ENCODE results near the gene DBN1. TPM values are rescaled to one million over a fixed set of nuclear protein-coding genes. Genes with fewer than 3 reads are reported as not detected.

DBN1 gene
- total and polyA plus RNA-seq, 2 donors = 53.9 to 96.5 TPM

DNA sequence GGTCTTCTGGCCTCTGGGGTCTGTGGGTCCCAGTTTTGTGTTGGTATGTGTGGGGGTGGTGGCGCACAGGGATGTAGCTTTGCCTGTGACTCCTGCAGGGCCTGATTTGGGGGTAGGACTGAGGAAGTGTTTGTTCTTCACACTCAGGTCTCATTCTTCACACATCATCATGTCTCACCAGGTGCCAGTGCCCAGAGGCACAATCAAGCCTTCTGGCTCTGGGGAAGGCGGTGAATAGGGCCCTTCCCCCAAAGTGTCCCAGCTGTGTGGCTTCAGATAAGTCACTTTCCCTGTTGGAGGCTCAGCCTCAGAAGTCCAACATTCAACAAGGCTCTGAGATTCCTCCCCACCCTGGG, 5.1 kb downstream of the DBN1 start:
- no peaks in the 10 kb centered on the region for H3K4me1 ChIP-seq (ENCODE audit: insufficient read depth)
- no peak overlapping the region for H3K27ac ChIP-seq (ENCODE audit: low read depth)
- DNase-seq (ENCODE audit: extremely low spot score) = no peak
- no peaks in the 10 kb centered on the region for H3K36me3 ChIP-seq (ENCODE audit: insufficient read depth)
- WGBS = 92% methylated on average over 2 of the region's 2 CpGs
- no peak overlapping the region for H3K4me3 ChIP-seq (ENCODE audit: low read depth, low read length)

DNA sequence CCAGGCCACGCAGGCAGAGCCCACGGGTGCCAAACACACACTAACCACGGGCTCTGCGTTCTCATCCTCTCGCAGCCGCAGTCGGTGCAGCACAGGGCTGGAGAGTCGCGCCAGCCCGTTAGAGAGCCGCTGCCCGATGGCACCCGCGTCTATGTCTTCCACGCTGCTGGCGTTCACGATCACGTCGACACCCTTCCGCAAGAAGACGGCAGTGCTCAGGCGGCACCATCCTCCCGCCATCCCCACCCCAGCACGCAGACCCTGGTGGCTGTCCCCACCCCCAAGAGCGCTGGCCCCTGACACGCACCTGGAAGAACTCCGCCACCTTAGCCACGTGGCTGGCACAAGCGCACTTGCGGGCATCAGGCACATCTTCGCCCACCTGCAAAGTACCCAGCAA, 6.0 kb downstream of the DBN1 start:
- H3K27ac ChIP-seq (ENCODE audit: low read depth) = no peak overlapping the region
- H3K4me3 ChIP-seq (ENCODE audit: low read depth, low read length) = no peak overlapping the region
- DNase-seq (ENCODE audit: extremely low spot score) = no peak
- no peaks in the 10 kb centered on the region for H3K36me3 ChIP-seq (ENCODE audit: insufficient read depth)
- no peaks in the 10 kb centered on the region for H3K4me1 ChIP-seq (ENCODE audit: insufficient read depth)
- WGBS = 94% methylated on average over 31 of the region's 31 CpGs

DNA sequence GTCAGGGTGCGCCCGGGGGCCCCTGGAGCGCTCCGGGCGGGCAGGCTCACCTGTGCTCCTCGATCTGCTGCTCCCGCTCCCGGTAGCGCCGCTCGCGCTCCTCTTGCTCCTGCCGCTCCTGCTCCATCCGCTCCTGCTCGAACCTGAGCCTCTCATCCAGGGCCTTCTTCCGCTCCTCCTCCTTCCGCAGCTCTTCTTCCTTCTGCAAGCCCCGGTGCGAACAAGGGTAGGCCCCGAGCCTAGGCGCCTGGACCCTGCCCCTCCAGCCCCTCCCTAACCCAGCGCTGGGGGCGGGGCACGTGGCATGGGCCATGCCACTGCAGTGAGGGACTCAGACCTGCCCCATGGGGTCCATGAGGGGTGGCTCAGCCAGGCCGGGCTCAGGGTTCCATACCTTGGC, 6.6 kb downstream of the DBN1 start:
- no peaks in the 10 kb centered on the region for H3K36me3 ChIP-seq (ENCODE audit: insufficient read depth)
- no peak overlapping the region for H3K27ac ChIP-seq (ENCODE audit: low read depth)
- WGBS = 96% methylated on average over 25 of the region's 25 CpGs
- no peak for DNase-seq (ENCODE audit: extremely low spot score)
- no peak overlapping the region for H3K4me3 ChIP-seq (ENCODE audit: low read depth, low read length)
- H3K4me1 ChIP-seq (ENCODE audit: insufficient read depth) = no peaks in the 10 kb centered on the region

GRCh38 chr5:177465044-177465443, 8.4 kb downstream of the DBN1 start:
- H3K36me3 ChIP-seq (ENCODE audit: insufficient read depth) = no peaks in the 10 kb centered on the region
- no peaks in the 10 kb centered on the region for H3K4me1 ChIP-seq (ENCODE audit: insufficient read depth)
- DNase-seq (ENCODE audit: extremely low spot score) = no peak
- no peak overlapping the region for H3K4me3 ChIP-seq (ENCODE audit: low read depth, low read length)
- WGBS = 95% methylated on average over 11 of the region's 11 CpGs
- no peak overlapping the region for H3K27ac ChIP-seq (ENCODE audit: low read depth)

DNA sequence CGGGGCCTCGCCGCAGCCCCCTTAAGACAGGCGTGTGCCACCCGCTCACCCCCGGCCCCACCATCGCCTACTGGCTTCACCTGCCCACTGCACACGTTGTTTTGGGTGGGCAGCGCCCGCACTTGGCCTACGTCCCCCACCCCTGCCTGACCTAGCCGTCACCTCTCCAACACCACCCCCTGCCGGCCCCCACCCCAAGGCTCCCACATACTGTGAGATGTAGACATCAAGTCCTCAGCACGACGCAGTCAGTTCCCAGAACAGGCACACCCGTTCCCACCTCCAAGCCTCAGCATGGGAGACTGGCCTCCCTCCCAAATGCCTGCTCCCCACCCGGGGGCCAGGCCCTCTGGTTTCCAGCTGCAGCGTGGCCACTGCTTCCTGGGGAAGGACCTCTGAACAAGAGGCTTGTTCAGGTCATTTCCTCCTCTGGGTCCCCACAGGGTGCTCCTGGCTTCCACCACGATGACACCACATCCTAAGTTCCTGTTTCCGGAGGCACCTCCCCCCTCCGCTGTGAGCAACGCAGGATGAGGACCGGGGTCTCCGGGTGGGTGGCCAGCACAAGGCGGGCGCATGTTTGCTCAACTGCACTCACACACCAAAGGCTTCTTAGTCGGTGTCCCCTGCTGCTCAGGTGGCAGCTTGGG, 11.3 kb downstream of the DBN1 start:
- no peaks in the 10 kb centered on the region for H3K4me1 ChIP-seq (ENCODE audit: insufficient read depth)
- no peak for DNase-seq (ENCODE audit: extremely low spot score)
- H3K27ac ChIP-seq (ENCODE audit: low read depth) = no peak overlapping the region
- 80% methylated on average over 27 of the region's 27 CpGs for whole genome bisulfite sequencing
- no peaks in the 10 kb centered on the region for H3K36me3 ChIP-seq (ENCODE audit: insufficient read depth)
- no peak overlapping the region for H3K4me3 ChIP-seq (ENCODE audit: low read depth, low read length)

DNA sequence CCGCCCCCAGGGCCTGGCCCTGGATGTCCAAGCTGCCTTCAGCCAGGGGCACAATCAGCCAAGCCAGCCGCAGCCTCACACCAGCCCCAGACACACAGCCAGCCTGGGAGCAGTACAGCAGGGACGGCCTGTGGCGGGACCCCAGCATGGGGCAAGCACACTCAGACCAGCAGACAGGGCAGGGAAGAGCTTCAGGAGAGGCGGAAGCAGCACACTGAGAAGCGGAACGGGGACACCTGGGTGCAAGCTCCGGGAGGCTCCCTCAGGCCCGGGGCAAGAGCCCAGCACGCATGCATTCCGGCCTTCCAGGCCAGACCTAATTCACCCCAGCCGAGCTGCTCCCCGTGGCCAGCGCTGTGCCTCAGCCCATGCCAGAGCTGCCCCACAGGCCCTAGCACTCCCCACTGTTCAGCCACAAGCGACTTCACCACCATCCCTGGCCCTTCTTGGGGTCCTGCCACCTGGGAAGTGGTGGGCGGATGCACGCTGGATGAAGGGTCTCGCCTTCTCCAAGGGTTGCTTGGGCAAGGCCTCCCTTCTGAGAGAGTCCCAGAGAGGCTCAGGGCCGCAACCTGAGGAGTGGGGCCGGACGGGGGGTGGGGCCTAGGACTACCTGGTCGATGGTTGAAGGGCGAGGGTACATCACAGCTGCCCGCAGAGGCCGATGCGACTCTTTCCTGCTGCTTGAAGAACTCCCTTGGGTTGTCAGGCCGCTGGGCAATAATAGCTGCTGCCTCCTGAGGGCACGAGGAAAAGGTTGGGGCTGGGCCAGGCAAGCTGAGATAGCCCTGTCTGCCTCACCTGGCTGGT, 13.4 kb downstream of the DBN1 start:
- no peak overlapping the region for H3K4me3 ChIP-seq (ENCODE audit: low read depth, low read length)
- no peaks in the 10 kb centered on the region for H3K4me1 ChIP-seq (ENCODE audit: insufficient read depth)
- no peaks in the 10 kb centered on the region for H3K36me3 ChIP-seq (ENCODE audit: insufficient read depth)
- no peak for DNase-seq (ENCODE audit: extremely low spot score)
- no peak overlapping the region for H3K27ac ChIP-seq (ENCODE audit: low read depth)
- WGBS = 90% methylated on average over 28 of the region's 28 CpGs

- no peaks in the 10 kb centered on the region for H3K4me1 ChIP-seq (ENCODE audit: insufficient read depth)
- WGBS = 84% methylated on average over 11 of the region's 11 CpGs
Observed at GRCh38 chr5:177459357-177459756, 14.1 kb downstream of the DBN1 start.

DNA sequence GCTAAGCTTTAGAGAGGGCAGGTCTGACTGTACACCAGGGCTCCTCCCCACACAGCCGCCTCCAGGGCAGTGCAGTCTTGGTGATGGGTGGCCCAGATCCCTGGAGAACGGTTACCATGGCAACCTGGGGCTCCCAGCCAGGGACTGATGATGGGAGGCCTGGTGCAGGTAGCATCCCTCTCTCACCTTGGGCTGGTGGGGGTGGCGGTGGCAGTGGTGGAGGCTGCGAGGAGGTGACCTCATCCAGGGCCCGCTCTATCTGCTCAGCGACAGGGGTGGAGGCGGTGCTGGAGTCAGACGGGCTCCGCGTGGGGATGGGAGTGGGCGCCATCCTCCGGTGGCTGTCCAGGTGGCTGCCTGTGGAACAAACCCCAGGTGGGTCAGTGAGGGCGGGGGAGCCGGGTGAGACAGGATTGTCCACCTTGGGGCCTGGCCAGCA, 14.5 kb downstream of the DBN1 start:
- DNase-seq (ENCODE audit: extremely low spot score) = no peak
- Histone ChIP-seq H3K36me3 (ENCODE audit: insufficient read depth) (no peaks in the 10 kb centered on the region), H3K4me3 (ENCODE audit: low read depth, low read length) (no peak overlapping the region), H3K4me1 (ENCODE audit: insufficient read depth) (no peaks in the 10 kb centered on the region), H3K27ac (ENCODE audit: low read depth) (no peak overlapping the region)
- WGBS = 82% methylated on average over 14 of the region's 14 CpGs

More at GRCh38 chr5:177459357-177459756, 14.1 kb downstream of the DBN1 start:
- no peak for DNase-seq (ENCODE audit: extremely low spot score)
- H3K27ac ChIP-seq (ENCODE audit: low read depth) = no peak overlapping the region
- no peak overlapping the region for H3K4me3 ChIP-seq (ENCODE audit: low read depth, low read length)
- H3K36me3 ChIP-seq (ENCODE audit: insufficient read depth) = no peaks in the 10 kb centered on the region

DNA sequence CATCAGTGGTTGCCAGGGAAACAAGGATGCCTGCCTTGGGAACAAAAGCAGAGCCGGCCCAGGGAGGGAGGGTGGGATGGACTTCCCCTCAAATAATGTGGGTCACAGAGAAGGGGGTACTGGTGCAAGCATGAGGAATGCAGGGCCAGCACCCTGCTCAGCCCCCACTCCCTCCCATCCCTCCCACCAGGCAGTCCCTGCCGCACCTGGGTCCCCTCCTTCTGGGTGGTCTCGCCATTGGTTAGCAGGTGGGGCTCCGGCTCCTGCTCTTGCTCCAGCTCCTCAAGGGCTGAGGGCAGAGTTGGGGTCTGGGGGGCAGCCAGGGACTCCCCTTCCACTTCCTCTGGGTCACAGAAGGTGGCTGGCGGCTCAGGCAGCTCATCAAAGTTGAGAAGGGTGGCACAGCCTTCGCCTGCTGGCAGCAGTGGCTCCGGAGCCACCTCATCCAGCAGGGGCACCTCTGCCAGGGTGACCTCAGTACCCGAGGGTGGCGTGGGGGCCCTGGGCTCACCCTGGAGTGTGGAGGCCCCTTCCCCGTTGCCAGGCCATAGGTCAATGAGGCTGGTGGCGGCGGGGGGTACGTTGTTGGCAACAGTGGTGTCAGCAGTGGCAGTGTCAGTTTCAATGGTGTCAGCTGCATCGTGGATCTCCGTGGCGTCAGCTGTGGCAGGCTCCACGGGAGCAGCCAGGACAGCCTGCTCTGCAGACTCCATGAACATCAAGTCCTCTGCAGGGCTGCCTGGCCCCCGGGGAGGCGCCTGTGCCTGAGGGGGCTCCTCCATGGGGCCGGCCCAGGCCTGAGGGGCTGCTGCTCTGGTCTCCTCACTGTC, 15.4 kb downstream of the DBN1 start:
- no peak overlapping the region for H3K4me3 ChIP-seq (ENCODE audit: low read depth, low read length)
- H3K36me3 ChIP-seq (ENCODE audit: insufficient read depth) = no peaks in the 10 kb centered on the region
- 82% methylated on average over 20 of the region's 20 CpGs for WGBS
- H3K27ac ChIP-seq (ENCODE audit: low read depth) = no peak overlapping the region
- DNase-seq (ENCODE audit: extremely low spot score) = no peak
- H3K4me1 ChIP-seq (ENCODE audit: insufficient read depth) = no peaks in the 10 kb centered on the region

- no peaks in the 10 kb centered on the region for H3K4me1 ChIP-seq (ENCODE audit: insufficient read depth)
- no peaks in the 10 kb centered on the region for H3K36me3 ChIP-seq (ENCODE audit: insufficient read depth)
- WGBS = 65% methylated on average over 24 of the region's 24 CpGs
- no peak overlapping the region for H3K27ac ChIP-seq (ENCODE audit: low read depth)
- H3K4me3 ChIP-seq (ENCODE audit: low read depth, low read length) = no peak overlapping the region
- DNase-seq (ENCODE audit: extremely low spot score) = peak; percentile 69
Observed at GRCh38 chr5:177456976-177457851, 16.2 kb downstream of the DBN1 start.

- Histone ChIP-seq H3K4me1 (ENCODE audit: insufficient read depth) (no peaks in the 10 kb centered on the region), H3K36me3 (ENCODE audit: insufficient read depth) (no peaks in the 10 kb centered on the region), H3K27ac (ENCODE audit: low read depth) (no peak overlapping the region), H3K4me3 (ENCODE audit: low read depth, low read length) (no peak overlapping the region)
- DNase-seq (ENCODE audit: extremely low spot score) = no peak
- 28% methylated on average over 12 of the region's 12 CpGs for WGBS
Observed at GRCh38 chr5:177456591-177456964, 16.9 kb downstream of the DBN1 start.

DNA sequence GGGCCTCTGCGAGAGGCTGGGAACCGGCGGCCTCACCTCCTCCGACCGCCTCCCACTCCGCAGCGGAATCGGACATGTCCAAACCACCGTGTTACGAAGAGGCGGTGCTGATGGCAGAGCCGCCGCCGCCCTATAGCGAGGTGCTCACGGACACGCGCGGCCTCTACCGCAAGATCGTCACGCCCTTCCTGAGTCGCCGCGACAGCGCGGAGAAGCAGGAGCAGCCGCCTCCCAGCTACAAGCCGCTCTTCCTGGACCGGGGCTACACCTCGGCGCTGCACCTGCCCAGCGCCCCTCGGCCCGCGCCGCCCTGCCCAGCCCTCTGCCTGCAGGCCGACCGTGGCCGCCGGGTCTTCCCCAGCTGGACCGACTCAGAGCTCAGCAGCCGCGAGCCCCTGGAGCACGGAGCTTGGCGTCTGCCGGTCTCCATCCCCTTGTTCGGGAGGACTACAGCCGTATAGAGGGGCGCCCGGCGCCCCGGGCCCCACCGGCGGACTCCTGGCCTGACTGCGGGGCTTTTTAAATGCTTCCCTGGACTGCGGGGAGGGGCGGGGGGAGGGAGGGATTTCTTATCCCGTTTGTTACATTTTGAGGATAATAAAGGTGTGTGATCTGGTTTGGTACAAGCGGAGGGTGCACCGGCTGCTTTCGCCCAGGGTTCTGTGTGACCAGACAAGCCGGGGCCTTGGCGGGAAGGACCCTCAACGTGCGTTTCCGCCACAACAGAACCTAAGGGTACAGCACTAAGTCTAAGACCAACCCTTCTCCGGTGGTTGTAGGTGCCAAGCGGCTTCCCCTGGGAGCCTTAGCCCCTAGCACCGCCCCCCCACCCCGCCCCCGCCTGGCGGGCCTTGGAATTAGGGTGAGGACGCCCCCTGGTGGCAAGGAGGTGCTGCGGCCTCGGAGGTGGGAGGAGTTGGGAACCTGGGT, 17.5 kb downstream of the DBN1 start:
- H3K36me3 ChIP-seq (ENCODE audit: insufficient read depth) = no peaks in the 10 kb centered on the region
- WGBS = under 1% methylated on average over 76 of the region's 76 CpGs
- peak overlapping the region; percentile 45 for H3K4me3 ChIP-seq (ENCODE audit: low read depth, low read length)
- H3K27ac ChIP-seq (ENCODE audit: low read depth) = no peak overlapping the region
- DNase-seq (ENCODE audit: extremely low spot score) = no peak
- H3K4me1 ChIP-seq (ENCODE audit: insufficient read depth) = no peaks in the 10 kb centered on the region
